ENCODE results near the gene LMF2.
"Not testable (repeated sequence)": the region's sequence is repeated elsewhere in the genome, so short reads cannot be mapped to it uniquely, and the experiment has no call there.

LMF2 gene, protein sequence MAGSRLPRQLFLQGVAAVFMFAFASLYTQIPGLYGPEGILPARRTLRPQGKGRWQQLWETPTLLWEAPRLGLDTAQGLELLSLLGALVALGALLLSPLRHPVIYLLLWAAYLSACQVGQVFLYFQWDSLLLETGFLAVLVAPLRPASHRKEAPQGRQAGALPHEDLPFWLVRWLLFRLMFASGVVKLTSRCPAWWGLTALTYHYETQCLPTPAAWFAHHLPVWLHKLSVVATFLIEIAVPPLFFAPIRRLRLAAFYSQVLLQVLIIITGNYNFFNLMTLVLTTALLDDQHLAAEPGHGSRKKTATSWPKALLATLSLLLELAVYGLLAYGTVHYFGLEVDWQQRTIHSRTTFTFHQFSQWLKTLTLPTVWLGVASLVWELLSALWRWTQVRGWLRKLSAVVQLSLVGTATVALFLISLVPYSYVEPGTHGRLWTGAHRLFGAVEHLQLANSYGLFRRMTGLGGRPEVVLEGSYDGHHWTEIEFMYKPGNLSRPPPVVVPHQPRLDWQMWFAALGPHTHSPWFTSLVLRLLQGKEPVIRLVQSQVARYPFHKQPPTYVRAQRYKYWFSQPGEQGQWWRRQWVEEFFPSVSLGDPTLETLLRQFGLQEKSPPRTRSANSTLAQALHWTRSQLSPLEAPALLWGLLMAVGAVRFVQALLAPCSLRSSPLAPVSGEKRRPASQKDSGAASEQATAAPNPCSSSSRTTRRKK

DNA sequence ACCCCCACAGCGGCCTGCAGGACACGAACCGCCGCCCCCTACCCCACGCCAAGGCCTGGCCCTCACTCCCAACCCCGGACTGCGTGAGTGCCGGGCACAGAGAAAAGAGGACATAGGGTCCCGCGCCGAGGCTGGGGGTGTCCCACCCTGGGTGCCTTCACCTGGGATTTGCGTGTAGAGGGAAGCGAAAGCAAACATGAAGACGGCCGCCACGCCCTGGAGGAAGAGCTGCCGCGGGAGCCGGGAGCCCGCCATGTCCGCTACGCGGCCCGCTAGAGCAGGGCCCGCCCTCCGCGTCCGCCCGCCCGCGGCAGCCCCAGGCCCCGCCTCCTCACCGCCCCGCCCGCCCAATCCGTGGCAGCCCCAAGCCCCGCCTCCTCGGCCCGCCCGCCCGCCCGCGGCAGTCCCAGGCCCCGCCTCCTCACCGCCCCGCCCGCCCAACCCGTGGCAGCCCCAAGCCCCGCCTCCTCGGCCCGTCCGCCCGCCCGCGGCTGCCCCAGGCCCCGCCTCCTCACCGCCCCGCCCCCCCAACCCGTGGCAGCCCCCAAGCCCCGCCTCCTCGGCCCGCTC lies at the start of gene LMF2:
TSS of gene LMF2 (minus strand) at position 282 of the 570 bp plus-strand sequence. CDS start at position 255, 27 bp downstream.
- DNase-seq = peak; percentile 42 to 89

DNA sequence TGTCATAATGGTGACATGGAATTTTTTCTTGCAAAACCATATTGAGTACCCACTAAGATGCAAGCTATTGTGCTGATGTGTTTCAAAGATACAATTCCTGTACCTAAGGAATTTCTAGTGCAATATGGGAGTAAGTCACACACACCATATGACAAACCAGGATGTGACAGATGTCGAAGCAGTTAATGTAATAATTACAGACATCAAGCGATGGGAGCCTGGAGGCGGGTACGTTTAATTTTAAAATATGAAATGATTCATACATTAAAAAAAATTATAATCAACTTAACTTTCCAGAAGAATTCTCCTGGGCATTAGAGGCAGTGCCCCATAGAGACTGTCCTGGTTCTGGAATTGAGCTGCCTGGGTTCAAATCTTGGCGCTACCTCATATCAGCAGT lies 49.2 kb upstream of the LMF2 start:
- no peak for DNase-seq

DNA sequence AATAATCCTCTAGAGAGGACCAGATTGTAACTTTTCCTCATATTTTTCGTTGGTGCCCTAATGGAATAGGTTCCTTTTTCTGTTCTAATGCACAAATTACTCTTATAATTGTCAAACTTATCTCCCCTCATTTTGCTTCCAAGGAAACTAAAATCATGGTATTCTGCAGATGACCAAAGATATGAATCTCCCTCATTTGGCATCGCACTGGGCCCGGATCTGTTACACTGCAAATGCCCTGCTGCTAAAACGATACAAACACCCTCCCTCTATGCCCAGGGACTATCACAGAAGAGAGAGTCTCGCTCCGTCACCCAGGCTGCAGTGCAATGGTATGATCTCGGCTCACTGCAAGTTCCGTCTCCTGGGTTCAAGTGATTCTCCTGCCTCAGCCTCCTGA lies 45.8 kb upstream of the LMF2 start:
- DNase-seq = no peak

DNA sequence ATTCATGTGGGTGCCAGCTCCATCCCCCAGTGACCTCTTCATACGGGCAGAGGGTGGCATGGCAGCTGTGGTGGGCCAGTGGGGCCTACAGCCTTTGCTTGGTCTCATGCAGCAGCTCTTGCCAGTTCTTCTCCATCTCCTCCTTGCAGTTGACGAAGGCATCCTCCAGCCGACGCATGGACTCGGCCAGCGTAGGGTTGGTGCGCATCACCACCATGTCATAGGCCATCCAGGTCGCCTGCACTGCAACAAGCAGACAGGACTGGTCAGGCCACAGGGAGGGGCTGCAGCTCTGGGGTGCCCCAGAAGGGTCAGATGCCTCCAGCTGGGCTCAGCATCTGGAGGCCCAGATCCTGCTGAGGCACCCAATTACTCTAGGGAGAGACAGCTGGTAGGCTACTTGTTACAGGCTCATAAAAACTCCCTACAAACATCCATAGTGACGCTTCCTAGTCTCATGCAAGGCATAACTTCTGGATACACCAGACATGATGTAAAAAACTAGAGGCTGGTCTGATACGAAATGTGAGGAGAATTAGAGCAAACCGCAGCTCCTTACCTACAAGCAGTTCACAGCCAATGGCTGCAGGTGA lies 43.8 kb upstream of the LMF2 start:
- no peak for DNase-seq

DNA sequence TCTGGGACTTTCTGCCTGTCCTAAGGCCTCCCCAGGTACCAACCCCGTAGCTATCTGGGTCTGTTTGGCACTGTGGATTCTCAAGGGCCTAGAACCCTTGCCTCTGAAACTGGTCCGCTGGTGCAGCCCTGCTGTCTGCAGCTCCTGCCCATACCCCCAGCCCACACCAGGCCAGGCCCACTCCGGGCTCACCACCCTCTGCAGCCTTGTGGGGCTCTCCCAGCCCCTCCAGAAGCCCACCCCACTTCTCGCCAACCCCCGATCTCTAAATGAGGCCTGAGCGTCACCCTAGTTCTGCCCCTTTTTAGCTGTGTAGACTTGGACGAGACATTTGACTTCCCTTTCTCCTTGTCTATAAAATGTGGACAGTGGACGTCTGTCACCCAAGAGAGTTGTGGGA lies 42.9 kb upstream of the LMF2 start:
- DNase-seq = no peak

DNA sequence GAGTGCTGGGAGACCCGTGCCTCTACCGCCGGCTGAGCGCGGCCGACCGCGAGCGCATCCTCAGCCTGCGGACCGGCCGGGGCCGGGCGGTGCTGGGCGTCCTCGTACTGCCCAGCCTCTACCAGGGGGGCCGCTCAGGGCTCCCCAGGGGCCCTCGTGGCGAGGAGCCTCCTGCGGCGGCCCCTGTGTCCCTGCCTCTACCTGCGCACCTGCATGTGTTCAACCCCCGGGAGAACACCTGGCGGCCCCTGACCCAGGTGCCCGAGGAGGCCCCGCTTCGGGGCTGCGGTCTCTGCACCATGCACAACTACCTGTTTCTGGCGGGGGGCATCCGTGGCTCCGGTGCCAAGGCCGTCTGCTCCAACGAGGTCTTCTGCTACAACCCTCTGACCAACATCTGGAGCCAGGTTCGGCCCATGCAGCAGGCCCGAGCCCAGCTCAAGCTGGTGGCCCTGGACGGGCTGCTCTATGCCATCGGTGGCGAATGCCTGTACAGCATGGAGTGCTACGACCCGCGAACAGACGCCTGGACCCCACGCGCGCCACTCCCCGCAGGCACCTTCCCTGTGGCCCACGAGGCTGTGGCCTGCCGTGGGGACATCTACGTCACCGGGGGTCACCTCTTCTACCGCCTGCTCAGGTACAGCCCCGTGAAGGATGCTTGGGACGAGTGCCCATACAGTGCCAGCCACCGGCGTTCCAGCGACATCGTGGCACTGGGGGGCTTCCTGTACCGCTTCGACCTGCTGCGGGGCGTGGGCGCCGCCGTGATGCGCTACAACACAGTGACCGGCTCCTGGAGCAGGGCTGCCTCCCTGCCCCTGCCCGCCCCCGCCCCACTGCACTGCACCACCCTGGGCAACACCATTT lies 41.7 kb upstream of the LMF2 start:
- DNase-seq = no peak

DNA sequence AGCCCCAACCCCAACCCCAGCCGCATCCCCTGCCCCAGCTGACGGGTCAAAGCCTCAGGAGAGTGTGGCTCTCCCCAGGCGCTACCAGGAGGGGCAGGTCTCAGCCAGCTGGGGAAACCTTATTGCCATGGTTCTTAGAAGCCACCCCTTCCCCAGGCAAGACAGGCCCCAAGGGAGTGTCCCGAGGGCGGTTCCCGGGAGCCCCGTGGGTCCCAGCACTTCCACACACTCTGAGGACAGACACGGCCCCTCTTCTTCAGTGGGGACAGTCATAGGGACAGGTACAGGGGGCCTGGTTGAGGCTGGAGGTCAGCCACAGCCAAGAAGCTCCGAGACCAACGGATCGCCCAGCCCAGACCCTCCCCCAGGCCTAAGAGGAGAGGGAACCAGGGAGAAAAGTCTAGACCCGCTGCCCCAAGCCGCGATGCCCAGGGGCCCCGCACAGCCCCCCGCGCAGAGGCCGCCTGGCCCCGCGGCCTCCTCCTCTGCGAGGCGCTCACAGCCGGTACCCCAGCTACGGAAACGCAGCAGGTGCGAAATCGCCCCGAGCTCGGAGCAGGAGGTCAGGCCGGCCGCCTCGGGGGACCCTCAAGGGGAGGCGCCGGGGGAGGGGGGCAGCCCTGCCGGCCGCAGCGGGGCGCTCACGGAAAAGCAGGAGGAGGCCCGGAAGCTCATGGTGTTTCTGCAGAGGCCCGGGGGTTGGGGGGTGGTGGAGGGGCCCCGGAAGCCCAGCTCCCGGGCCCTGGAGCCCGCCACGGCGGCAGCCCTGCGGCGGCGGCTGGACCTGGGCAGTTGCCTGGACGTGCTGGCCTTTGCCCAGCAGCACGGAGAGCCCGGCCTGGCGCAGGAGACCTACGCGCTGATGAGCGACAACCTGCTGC lies 40.8 kb upstream of the LMF2 start:
- no peak for DNase-seq

DNA sequence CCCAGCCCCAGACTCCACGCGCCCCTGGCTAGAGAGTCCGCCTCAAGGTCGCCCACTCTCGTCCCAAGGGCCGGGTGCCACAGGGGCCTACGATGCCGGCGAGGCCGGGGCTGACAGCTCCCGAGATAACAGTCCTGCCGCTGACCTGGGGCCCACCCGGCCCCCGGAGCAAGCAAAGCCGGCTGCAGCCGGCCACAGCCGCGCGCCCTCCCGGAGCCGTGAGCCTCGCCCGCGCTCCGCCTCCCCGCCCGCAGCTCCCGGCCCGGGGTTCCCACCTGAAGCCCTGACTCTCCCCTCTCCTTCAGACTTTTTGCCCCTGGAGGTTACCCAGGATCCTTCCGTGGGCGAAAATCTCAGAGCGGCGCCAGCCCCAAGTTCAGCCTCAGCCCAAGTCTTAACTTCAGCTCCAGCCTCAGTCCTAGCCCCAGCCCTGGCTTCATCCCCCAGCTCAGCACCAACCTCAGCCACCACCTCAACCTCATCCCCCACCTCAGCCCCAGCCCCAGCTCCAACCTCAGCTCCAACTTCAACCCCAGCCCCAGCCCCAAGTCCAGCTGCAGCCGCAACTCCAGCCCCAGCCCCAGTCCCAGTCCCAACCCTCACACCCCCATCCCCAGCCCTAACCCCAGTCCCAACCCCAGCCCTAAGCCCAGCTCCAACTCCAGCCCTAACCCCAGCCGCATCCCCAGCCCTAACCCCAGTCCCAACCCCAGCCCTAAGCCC lies 39.9 kb upstream of the LMF2 start:
- no peak for DNase-seq

DNA sequence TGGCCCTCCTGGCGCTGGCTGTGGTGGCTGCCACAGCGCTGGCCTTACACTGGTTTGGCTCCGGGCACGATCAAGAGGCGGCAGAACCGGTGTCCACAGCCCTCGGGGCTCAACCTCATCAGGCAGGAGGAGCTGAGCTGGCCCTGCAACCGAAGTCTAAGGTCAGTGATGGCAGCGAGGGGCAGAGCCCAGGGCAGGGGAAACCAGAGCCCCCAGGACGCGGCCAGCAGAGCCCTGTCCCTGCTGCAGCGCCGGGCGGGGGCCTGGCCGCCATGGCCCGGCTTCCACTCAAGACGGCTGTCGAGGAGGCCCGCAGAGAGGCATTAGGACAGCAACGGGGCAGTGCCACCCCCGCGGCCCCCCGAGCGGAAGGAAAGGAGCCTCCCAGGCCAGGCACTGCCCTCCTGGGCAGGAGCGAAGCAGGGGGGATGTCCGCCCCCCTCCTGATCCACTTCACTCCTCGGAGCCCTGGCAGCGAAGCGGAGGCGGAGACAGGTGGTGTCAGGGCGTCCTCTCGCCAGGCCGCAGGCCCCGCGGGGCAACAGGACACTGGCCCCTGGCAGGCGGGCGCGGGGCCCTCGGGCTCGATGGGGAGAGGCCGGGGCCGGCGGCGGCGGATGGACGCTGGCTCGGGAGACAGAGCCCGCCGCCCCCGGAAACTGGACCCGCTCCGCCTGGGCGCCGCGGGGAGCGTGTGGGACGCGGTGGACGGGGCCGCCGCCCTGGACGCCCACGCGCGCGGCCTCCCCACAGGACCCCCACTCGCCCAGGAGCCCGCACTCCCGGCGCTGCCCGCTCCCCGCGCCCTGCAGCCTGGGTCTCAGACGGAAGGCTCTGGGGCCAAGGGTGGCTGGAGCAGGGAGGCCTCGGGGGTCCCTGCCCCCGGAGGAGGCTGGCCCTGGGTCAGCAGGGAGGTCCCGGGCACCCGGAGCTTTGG lies 39.1 kb upstream of the LMF2 start:
- DNase-seq = no peak

DNA sequence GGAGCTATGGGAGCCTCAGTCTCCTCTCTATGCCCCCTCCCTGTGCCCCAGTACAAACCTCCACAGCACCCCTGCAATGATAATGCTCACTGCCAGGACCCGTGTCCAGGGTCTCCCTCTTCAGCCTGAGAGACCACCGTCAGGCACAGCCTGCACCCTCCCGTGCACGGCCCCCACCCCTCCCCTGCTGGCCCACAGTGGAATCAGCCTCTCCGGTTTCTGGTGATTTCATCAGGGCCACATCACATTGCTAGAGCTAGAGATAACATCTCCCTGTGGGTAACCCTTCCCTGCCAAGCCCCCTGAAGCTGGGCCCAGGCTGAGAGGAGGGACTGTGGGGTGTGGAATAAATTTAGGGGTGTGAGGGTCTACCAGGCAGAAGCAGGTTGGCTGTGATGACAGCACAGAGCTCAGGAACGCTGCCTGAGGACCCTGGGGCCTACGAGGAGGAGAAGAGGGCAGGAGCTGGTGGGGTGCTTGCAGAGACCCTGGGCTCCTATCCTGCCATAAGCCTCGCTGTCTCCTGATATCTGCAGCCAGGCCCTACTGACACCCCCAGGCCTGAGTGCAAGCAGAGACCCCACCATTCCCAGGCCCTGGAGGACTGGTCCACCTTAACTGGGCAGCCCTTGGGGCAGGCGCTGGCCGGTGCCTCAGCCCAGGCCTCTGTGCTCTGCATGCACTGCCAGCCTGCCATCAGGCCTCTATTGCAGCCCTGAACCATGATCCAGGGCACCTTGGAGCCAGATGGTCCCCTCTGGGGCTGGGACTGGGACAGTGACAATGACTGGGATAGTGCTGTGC lies 38.2 kb upstream of the LMF2 start, which contains the start of gene KLHDC7B:
TSS of gene KLHDC7B (plus strand) at position 378 of the 804 bp plus-strand sequence. CDS start at position 723, 345 bp downstream.
- no peak for DNase-seq

DNA sequence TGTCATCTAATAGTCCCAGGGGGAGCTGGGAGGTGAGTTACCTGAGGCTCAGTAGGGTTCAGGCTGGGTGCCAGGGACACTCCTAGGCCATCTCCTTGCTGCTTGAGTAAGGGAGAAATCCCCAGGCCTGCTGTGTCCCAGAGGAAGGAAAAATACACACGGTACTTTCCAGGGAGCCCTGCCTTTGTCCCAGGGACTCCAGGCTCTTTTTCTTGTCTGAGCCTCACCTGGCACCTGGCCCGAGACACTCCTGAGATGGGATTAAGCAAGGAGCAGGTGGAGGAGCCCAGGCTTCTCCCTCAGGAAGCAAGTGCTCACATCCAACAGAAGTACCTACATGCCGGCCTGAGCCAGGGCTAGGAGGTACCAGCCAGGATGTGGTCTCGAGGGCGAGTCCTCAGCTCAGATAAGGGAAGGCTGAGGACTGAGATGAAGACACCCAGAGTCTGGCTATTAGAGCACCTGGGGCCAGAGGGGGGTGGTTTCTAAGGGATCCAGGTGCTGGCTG lies 37.3 kb upstream of the LMF2 start:
- no peak for DNase-seq

DNA sequence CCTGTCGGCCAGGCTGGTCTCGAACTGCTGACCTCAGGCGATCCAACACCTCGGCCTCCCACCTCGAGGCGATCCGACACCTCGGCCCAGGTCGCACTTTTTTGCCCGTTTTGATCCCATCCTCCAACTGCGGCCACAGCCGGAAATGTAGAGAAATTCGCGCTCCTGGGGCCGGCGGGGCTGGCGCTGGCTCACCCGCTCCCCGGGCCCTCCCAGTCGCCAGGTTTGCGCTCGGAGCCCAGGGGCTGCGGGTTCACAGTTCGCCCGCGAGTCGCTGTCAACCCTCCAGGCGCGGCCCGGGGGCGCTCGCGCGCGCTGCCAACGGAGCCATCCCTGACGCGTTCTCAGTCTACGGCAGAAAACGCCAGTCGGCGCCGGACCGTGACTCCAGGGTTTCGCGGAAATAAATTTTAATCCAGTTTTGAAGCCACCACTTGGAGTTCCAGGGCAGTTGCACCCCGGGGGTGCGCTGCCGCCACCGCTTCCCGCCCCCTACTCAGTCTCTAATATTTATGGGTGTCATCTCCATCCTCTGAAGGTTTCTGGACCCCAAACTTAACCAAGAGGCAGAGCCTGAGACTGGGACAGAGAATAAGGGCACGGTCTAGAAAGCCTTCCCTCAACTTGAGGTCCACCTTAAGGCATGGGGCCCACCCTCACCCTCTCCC lies 36.7 kb upstream of the LMF2 start:
- DNase-seq = no peak

DNA sequence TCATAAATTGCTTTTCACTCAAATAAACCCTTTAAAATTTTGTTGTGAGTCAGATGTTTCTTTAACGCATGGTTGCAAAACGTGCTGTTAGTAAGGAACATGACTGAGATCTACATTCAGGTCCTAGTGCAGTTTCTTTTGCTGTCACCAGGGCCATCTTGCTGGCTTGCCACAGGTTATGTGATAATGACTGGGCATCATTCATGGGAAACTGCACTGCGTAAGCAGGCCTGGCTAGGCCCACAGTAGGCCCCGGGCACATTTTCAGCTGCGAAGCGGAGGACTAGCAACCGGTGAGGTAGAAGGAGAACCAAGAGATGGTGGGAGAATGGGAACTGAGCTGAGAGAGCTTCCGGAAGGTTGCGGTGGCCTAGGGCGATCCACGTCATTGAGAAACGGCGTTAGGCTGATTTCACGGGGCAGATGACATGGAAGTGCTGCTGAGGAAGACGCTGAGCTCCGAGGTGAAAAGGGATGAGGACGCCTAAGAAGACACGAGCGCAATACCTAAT lies 35.0 kb upstream of the LMF2 start:
- DNase-seq = no peak

DNA sequence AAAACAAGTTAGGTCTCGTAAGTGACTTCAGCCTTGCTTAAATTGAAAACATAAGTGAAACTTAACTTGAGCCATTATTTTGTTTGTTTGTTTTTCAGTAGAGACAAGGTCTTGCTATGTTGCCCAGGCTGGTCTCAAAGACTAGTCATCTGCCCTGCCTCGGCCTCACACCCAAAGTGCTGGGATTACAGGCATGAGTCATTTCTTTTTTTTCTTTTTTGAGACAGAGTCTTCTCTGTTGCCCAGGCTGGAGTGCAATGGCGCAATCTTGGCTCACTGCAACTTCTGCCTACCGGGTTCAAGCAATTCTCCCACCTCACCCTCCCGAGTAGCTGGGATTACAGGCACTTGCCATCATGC lies 34.1 kb upstream of the LMF2 start:
- DNase-seq = not testable (repeated sequence)

DNA sequence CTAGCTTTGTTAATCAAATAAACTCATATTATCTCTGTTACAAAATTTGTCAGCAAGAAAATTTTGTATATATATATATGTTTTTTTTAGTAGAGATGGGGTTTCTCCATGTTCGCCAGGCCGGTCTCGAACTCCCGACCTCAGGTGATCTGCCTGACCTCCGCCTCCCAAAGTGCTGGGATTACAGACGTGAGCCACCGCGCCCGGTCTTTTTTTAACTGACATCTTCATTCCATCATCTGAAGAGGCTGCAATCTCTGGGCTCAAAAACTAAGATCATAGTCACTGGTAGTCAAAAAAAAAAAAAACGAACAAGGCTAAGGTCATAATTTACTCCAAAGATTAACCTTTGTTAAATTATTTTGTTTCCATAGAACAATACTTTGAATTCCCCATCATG lies 32.9 kb upstream of the LMF2 start:
- no peak for DNase-seq

DNA sequence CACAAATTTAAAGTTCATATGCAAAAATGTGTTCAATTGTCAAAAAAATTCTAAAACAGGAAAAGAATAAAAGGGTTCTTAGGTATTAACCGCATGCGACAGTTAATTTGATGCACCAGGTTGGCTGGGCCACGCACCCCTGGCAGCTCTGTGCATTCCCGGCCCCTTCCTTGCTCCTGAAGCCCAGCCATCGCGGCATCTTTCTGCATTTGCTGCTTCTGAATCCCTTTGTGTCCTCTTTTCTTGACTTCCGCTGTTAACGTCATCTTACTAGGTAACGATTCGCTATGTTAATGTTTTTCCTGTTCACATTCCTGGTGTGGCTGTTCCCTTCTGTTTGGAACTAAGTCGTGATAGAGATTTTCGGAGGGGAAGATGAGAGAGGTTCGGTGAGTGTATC lies 30.3 kb upstream of the LMF2 start:
- DNase-seq = no peak

DNA sequence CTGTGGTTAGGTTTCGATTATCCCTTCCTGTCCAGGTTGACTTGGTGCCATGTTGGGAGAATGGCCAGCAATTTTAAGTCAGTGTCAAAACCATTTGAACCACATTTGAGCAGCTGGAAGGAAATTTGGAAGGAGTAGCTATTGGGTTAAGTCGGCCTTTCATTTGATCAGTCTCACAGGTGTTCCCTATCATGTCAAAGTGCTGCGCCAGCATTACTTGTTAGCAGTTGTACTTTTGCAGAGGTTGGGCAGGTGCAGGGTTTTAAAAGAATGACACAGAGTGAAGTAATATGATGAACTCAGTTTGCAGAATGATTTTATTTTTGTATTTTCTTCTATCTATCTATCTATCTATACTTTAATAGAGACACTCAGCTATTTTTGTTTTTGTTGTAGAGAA lies 28.7 kb upstream of the LMF2 start:
- no peak for DNase-seq

DNA sequence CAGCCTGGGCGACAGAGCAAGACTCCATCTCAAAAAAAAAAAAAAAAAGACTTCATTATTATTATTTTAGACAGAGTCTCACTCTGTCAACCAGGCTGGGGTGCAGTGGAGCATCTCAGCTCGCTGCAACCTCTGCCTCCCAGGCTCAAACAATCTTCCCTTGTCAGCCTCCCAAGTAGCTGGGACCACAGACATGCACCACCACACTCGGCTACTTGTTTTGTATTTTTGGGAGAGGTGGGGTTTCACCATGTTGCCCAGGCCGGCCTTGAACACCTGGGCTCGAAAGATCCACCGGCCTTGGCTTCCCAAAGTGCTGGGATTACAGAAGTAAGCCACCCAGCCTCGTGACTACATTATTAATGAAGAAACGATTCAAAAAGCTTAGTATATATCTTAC lies 27.6 kb upstream of the LMF2 start:
- no peak for DNase-seq
